HEK293 (cell line): ENCODE measurements around the gene SSR1.

ENCODE experiments used
- CTCF ChIA-PET: fragments of 350-600 bp; formaldehyde crosslinking; extraction: SDS; loops from one replicate; lab custom pipeline; 2021; ENCODE audit warnings: antibody characterized with exemption; lab: Yijun Ruan, JAX
- POLR2A ChIA-PET: fragments of 300-600 bp; formaldehyde crosslinking; extraction: SDS; loops from one replicate; lab custom pipeline; 2020; ENCODE audit warnings: antibody characterized with exemption, inconsistent platforms; lab: Yijun Ruan, JAX
- H3K27ac ChIP-seq: fragments of 200-500 bp; sonication (Bioruptor generic); 2 replicates; pipeline ENCODE4 v1.5.1; 2014; ENCODE audit warnings: low read depth, low read length, control low read depth, inconsistent platforms; ENCODE audit errors: extremely low read depth
- H3K36me3 ChIP-seq, 2 experiments: fragments of 200-500 bp in 1 of 2; sonication (Bioruptor generic) in 1 of 2; 1 replicate in 1 of 2; 2 replicates in 1 of 2; pipeline ENCODE4 v1.5.1; 2014 to 2017; ENCODE audit warnings: inconsistent platforms in 2 of 2, low read length in 2 of 2; ENCODE audit not compliant: control insufficient read depth in 2 of 2, insufficient read depth in 1 of 2
- H3K4me1 ChIP-seq: fragments of 200-500 bp; sonication (Bioruptor generic); 2 replicates; pipeline ENCODE4 v1.5.1; 2014; ENCODE audit warnings: mild to moderate bottlenecking, low read length, inconsistent platforms; ENCODE audit not compliant: control insufficient read depth, insufficient read depth
- H3K4me3 ChIP-seq: 2 replicates; pipeline ENCODE4 v1.5.1; 2011; ENCODE audit warnings: low read depth, mild to moderate bottlenecking, control low read depth, low read length, moderate library complexity
- H3K9me3 ChIP-seq: fragments of 200-500 bp; sonication (Bioruptor generic); 2 replicates; pipeline ENCODE4 v1.5.1; 2014; ENCODE audit warnings: low read depth, low read length, inconsistent platforms; ENCODE audit not compliant: control insufficient read depth, insufficient read depth
- ZNF132 ChIP-seq: fragments of 450-650 bp; formaldehyde crosslinking; IDR thresholded peaks from 2 replicates; pipeline ENCODE4 v1.5.1; 2017; ENCODE audit warnings: missing biosample characterization, missing genetic modification characterization, borderline replicate concordance
- ZNF169 ChIP-seq: fragments of 450-650 bp; formaldehyde crosslinking; IDR thresholded peaks from 2 replicates; pipeline ENCODE4 v1.5.1; 2016; ENCODE audit warnings: missing biosample characterization, missing genetic modification characterization
- ZNF362 ChIP-seq: fragments of 450-650 bp; formaldehyde crosslinking; IDR thresholded peaks from 2 replicates; pipeline ENCODE4 v1.5.1; 2016; ENCODE audit warnings: missing biosample characterization, missing genetic modification characterization

Gene SSR1

GRCh38 chr6:7218406-7218988 lies 94.5 kb downstream of the SSR1 start:
- H3K9me3 ChIP-seq, result no peaks in the 10 kb centered on the region
- peaks cover 20 to 62% of the 10 kb centered on the region in 2 experiments; a peak in 2 of 3 replicates for H3K36me3 ChIP-seq
- H3K4me3 ChIP-seq, result no peak overlapping the region
- CTCF ChIA-PET, result interaction anchor here (0.6 to 3.7 kb wide), 5 partner anchors 9 to 496 kb away, joined by 3 to 16 read pairs (median 4); no protein-coding TSS in a partner anchor
- POLR2A ChIA-PET, result interaction anchor here (0.6 kb wide), 1 partner anchor 255 kb away, joined by 4 read pairs; no protein-coding TSS in a partner anchor
- no peak overlapping the region for H3K27ac ChIP-seq
- H3K4me1 ChIP-seq, result peaks cover 3% of the 10 kb centered on the region; the same call in 1 of the 2 replicates
- no peak for TF ChIP-seq ZNF169 (tag by site-specific recombination)
- peak; percentile 18; the same call in 1 of the 2 replicates for TF ChIP-seq ZNF362 (tag by site-specific recombination)
- no peak for TF ChIP-seq ZNF132 (tag by site-specific recombination)
